K562 (cell line): ENCODE data around the gene CDC27. TPM values are rescaled to one million over a fixed set of nuclear protein-coding genes. Genes with fewer than 3 reads are reported as not detected.

Experiments
- DPF2 ChIP-seq: fragments of 450-650 bp; IDR thresholded peaks from 2 replicates; pipeline ENCODE4 v1.6.1; 2016
- MCM5 ChIP-seq: fragments of 450-650 bp; IDR thresholded peaks from 2 replicates; pipeline ENCODE4 v1.6.1; 2016; ENCODE audit warnings: low read depth
- MGA ChIP-seq: fragments of 450-650 bp; IDR thresholded peaks from 2 replicates; pipeline ENCODE4 v1.6.1; 2016; ENCODE audit warnings: mild to moderate bottlenecking, moderate library complexity
- OTX1 ChIP-seq: fragments of 450-650 bp; formaldehyde crosslinking; IDR thresholded peaks from 2 replicates; pipeline ENCODE4 v1.4.0; 2022; ENCODE audit warnings: mild to moderate bottlenecking
- PRDM10 ChIP-seq: fragments of 450-650 bp; IDR thresholded peaks from 2 replicates; pipeline ENCODE4 v1.6.1; 2018; ENCODE audit not compliant: partially characterized antibody
- RBBP5 ChIP-seq: fragments of 200-600 bp; sonication (generic); IDR thresholded peaks from 2 replicates; pipeline ENCODE4 v1.6.1; 2012; ENCODE audit warnings: borderline replicate concordance, mild to moderate bottlenecking, low read length, control low read depth, inconsistent platforms; ENCODE audit not compliant: insufficient read depth, poor library complexity, severe bottlenecking
- SMAD1 ChIP-seq: fragments of 150-350 bp; IDR thresholded peaks from 2 replicates; pipeline ENCODE4 v1.6.1; 2014; ENCODE audit warnings: low read length, low read depth; ENCODE audit not compliant: partially characterized antibody
- SNRNP70 ChIP-seq: fragments of 200-400 bp; formaldehyde crosslinking; optimal IDR thresholded peaks from 2 replicates; pipeline ENCODE3; 2017; ENCODE audit warnings: low read depth, low read length
- ZNF436 ChIP-seq: fragments of 250-450, 450-650 bp; sonication (Bioruptor Pico); formaldehyde crosslinking; IDR thresholded peaks from 2 replicates; pipeline ENCODE4 v1.7.0; 2020; ENCODE audit warnings: mild to moderate bottlenecking
- ZNF644 ChIP-seq: fragments of 200-800 bp; sonication (Bioruptor generic); IDR thresholded peaks from 2 replicates; pipeline ENCODE4 v1.6.1; 2016; ENCODE audit warnings: low read depth, missing genetic modification characterization, missing compliant biosample characterization
- polyA plus RNA-seq, 8 experiments: library from polyadenylated mRNA; depleted of rRNA in 4 of 8; stranded (reverse) in 5 of 8; unstranded in 3 of 8; fragments of >200 nt; fragmentation: Nextera tagmentation in 2 of 8; fragmentation: Illumina TruSeq in 1 of 8; extraction: Ambion mirVana in 2 of 8; extraction: Trizol in 1 of 8; gene quantifications; 2 replicates each; pipeline versions ENCODE4 v1.2.1 to v1.2.3, GENCODE V29; 2011 to 2014; ENCODE audit warnings: inconsistent platforms in 1 of 8, missing spikeins in 1 of 8
- total RNA-seq, 7 experiments: library from RNA; depleted of rRNA in 6 of 7; stranded (reverse); fragments of >200 nt in 6 of 7; fragmentation: Illumina TruSeq in 2 of 7; extraction: Trizol in 2 of 7; gene quantifications; 2 replicates each; pipeline versions ENCODE4 v1.2.1 to v1.2.3, GENCODE V29; 2011 to 2021; ENCODE audit warnings: low replicate concordance in 1 of 7

The CDC27 gene
- total and polyA plus RNA-seq, 9 of the 15 experiments (the other 6 are each of a cell fraction or from before 2014, with no cell fraction given), result 28.6 to 155 (median 94.1) TPM

- TF ChIP-seq MGA (no peak), DPF2 (peak; percentile 35; the same call in 1 of the 2 replicates), SMAD1 (peak; percentile 34), SNRNP70 (no peak), MCM5 (no peak), PRDM10 (peak; percentile 65), RBBP5 (no peak), ZNF436 (no peak), ZNF644 (tag) (no peak), OTX1 (CRISPR knock-in tag) (0 out of 2 replicates have a peak, but pooled peaks have one; percentile 29)
Measured at GRCh38 chr17:47188271-47188875, 722 bp downstream of the CDC27 start (continued).
